SW 1271 (cell line): ENCODE measurements around the gene SEMA4B.
"Not testable (repeated sequence)": the region's sequence is repeated elsewhere in the genome, so short reads cannot be mapped to it uniquely, and the experiment has no call there.

Experiments used
- DNase-seq, 2 experiments: peaks; one replicate each; lab custom pipeline; 2025; lab: John Stamatoyannopoulos, UW

The SEMA4B gene

DNA sequence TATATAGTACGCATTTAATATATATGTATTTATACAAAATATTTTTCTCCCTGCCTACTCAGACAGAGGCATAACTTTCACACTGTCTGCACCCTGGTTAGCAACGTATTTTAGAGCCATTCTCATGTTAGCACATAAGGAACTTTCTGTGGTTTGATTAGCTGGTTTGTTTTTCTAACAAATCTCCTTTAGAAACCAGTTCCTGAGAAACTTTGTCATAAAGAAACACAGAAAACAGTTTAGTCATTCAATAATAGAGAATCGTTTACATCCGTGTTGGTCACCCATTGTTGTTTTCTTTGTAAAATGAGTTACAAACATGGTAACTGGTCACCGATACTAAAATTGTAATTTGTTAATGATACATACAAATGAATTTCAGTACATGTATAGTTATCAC lies 58.4 kb downstream of the SEMA4B start:
- no peak for DNase-seq

- DNase-seq = not testable (repeated sequence)
These were observed 59.6 kb downstream of the SEMA4B start for GRCh38 chr15:90260731-90261130.

GRCh38 chr15:90261811-90262210 lies 60.7 kb downstream of the SEMA4B start:
- no peak for DNase-seq

GRCh38 chr15:90262426-90262825 lies 61.3 kb downstream of the SEMA4B start:
- no peak for DNase-seq

DNA sequence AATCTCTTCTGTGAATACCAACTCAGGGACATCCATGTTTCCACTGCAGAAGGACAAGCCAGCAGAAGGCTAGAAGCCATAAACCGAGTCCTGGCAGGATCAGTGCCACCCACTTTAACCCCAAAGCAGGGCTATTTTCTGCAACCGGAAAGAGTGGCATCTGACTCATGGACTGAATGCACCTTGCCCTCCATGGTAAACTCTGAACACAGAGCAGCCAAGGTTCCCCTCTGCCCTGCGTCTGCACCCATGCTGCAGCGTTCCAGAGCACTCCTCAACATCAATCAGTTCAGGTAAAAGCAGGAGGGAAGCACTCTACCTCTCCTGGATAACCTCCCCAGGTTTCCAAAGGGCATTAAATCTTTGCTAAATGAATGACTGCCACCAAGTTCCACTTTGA lies 63.5 kb downstream of the SEMA4B start:
- DNase-seq = peak in 1 of 2 experiments; percentile 32

DNA sequence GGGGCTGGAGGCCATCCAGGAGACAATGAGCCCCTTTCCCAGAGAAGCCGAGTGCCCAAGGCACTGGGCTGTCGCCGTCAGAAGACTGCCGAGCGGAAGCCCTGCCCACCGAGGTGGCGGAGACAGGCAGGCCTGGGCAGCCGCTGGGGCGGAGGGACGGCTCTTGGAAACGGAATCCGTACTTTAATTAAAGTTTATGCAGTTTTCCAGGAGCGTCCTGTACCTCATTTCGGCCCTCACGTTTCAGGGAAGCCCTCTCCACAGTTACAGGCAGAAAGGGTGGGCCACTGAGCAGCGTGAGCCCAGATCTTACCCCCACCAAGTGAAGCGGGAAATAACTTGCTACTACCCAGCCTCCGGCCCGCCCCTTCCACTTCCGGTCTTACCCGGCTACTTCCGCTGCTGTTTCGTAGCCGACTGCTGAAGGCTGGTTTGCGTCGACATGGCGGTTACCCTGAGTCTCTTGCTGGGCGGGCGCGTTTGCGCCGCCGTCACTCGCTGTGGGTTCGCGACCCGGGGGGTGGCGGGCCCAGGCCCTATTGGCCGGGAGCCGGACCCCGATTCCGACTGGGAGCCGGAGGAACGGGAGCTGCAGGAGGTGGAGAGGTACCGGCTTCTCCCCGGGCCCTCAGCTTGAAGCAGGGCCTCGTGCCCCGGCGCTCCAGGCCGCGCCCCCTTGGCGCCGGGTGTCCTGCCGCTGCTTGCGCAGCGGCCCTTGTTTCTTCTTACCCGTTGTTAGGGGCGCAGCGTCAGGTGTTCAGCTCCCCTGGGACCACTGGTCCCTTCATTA lies 64.3 kb downstream of the SEMA4B start, which contains the start of gene NGRN:
TSS of gene NGRN (plus strand) at position 402 of the 790 bp plus-strand sequence. CDS start at position 443, 41 bp downstream.
- peak; percentile 92 to 96 for DNase-seq

DNA sequence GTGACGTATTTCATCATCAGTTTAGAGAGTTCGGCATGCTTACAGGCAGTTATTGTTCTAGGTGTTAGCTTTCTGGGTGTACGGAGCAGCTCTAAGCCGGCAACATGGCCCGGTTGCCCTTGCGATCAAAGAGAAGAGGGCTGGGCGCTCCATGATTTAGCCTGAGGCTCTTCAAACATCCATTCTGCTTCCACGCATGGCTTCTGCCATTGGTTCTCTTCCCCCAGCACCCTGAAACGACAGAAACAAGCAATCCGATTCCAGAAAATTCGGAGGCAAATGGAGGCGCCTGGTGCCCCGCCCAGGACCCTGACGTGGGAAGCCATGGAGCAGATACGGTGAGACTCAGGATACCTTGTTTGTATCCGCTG lies 64.9 kb downstream of the SEMA4B start:
- DNase-seq = peak; percentile 56 to 87

- DNase-seq = no peak
These were observed 65.4 kb downstream of the SEMA4B start for GRCh38 chr15:90266485-90266884.

DNA sequence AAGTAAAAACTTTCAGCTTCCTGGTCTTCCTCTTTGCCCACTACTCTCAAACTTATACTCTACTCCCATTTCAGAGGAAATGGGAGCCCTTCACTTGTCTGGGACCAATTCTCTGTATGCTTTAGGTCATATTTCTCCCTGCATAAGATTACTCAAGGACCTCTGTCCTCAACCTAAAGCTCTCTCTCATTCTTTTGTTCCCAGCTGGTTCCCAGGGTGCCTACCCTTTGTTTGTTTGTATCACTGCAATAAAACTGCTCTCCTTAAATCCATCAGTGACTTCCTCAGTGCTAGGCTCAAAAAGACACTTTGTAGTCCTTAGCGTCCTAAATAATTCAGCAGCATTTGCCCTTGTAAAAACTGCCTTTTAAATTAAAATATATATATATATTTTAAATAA lies 67.3 kb downstream of the SEMA4B start:
- no peak for DNase-seq

GRCh38 chr15:90270502-90271150 lies 69.5 kb downstream of the SEMA4B start:
- no peak for DNase-seq

GRCh38 chr15:90271459-90272166 lies 70.5 kb downstream of the SEMA4B start:
- DNase-seq = no peak

GRCh38 chr15:90278467-90278866 lies 77.3 kb downstream of the SEMA4B start:
- not testable (repeated sequence) for DNase-seq
